ENCODE data around the gene HSPB6.

The HSPB6 gene

DNA sequence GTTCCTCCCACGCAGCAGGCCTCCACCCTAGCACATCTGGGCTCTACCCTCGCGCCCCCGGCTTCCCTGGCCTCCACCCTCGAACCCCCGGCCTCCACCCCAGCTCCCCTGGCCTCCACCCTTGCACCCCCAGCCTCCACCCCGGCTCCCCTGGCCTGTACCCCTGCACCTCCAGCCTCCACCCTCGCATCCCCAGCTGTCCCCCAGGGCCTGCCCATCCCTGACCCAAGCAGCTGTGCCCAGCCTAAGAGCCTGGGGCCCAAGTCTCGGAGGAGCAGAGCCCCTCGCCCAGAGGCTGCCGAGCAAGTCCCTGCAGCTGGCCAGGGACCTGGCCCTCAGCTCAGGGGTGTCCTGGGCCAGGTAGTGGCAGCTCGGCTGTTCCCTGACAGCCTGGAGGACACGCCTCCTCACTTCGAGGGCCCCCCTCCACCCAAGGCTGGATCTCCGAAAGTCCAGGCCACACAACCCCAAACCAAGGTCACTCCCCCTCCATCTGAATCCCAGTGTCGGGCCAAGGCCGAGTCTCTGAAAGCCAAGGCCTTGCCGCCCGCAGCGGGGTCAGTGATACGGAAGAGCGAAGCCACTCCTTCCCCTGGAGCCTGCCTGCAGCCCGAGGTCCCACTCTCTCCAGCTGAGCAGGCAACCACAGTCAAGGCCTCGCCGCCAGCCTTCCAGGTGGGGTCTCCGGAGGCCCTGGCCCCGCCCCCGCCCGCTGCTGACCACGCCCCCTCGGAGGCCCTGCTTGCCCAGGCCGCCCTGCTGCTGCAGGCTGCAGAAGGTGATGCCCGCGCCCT lies 10.7 kb upstream of the HSPB6 start:
- DNase-seq (ENCODE audit: low read depth), result no peak

DNA sequence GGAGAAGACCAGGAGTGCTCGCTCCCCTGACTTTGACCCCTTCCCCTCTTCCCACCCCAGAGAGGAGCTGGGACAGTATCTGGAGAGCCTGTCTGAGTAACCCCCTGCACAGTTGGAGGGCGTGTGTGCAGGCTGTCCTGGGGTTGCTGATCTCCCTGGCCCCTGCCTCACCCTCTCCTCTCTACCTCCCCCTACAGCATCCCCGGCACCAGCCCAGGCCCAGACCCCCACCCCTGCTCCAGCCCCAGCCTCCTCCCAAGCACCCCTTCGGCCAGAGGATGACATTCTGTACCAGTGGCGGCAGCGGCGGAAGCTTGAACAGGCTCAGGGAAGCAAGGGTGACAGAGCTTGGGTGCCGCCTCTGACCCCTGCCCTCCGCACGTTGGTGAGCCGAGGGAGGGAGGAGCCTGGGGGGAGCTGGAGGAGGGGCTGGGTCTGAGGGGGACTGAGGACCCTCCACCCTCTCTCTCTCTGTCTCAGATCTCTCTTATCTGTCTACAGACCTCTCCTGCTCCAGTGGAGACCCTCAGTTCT lies 9.8 kb upstream of the HSPB6 start:
- no peak for DNase-seq (ENCODE audit: low read depth)

DNA sequence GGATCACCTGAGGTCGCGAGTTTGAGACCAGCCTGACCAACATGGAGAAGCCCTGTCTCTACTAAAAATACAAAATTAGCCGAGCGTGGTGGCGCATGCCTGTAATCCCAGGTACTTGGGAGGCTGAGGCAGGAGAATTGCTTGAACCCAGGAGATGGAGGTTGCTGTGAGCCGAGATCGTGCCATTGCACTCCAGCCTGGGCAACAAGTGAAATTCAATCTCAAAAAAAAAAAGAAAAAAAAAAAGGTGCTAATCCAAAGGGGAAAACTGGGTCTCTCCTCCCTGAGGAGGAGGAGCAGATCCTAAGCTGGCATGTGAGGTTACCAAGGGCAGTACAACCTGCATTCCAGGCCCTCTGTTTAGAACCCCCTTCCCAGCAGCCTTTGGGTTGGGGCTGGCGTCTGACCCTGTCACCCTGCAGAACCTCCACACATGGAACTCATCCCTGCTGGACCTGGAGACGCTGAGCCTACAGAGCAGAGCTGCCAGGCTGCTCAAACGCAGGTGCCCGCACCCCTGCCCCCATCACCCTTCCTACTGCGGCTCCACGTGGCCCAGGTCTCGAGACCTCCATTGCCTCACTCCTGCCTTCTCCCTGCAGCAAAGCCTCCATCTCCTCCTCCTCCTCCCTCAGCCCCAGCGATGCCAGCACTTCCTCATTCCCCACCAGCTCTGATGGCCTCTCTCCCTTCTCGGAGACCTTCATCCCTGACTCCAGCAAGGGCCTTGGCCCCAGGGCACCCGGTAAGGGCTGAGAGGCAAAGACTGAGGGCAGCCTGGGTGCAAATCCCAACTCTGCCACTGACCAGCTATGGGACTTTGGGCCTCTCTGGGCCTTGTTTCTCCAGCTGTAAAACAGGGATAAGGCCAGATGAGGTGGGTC lies 7.8 kb upstream of the HSPB6 start:
- no peak for DNase-seq (ENCODE audit: low read depth)

DNA sequence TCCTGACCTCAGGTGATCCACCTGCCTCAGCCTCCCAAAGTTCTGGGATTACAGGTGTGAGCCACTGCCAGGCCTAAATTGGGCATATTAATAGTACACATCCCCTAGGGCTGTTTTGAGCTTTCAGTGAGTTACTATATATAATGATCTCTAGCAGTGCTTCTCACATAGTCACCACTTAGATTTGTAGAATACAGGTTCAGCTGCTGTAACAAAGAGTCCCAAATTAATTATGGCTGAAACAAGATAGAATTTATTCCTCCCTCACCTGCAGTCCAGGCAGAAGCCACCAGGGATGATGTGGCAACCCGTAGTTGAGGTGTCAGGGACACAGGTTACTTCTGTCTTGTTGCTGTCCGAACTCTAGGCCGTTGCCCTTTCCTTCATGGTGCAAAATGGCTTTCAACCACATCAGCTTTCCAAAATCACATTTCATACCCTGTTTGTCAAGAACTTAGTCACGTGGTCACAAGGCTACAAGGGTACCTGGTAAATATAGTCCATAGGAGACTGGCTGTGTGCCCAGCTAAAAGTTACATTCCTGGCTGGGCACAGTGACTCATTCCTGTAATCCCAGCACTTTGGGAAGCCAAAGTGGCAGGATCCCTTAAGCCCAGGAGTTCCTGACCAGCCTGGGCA lies 4.0 kb upstream of the HSPB6 start:
- peak; percentile 48 for DNase-seq (ENCODE audit: low read depth)

DNA sequence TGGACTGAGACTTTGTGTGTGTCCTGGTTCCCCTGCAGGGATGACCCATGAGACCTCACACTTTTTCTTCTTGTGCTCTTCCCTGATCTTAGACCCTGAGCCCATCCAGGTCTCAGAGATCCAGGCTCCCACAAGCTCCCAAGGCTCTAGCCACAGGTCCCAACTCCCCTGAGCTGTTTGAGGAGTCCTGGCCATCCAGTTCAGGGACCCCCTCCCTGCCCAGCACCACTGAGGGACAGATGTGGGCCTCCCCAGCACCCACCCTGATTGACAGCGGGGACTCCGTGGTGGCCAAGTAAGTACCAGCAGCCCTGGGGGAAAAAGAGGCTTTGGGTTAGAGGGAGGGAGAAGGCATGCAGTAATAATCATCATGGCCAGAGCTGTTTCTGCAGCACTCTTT lies 2.9 kb upstream of the HSPB6 start:
- DNase-seq (ENCODE audit: low read depth), result no peak

DNA sequence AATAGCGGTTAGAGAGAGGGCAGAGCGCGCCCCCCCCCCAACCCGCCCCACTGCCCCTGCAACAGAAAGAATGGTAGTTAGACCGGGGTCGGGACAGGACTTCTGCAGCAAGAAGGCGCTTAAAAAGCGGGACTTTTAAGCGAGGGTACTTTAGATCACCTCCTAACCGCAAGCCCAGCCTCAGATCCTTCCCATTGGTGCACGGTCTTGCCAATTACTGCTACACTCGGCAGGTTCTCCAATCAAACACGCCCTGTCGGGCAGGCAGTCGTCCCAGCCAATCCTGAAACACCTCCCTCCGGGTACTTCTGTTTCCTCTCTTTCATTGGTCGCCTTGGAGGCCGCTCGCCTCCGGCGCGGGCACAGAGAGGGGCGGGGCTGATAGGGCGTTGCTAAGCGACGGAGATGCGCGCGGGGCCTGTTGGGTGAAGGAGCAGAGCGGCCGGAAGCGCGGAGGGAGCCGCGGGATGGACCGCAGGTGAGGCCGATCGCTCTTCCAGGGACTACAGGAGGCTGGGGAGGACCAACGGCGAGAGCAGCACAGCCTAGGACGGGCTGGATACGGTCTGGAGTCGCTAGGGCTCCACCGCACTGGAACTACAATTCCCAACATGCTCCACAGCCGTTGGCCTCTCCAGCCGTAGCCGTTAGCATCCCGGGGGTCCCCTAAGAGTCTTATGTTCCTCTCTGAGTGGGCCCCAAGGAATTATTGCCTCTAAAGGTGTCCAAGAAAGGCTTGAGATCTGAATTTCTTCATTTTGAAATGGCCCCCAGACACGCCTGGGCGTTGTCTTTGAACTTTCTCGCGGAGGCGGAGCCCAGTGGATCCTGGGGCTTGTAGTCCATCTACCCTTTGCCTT lies 1.1 kb upstream of the HSPB6 start, which contains the start of gene PROSER3:
Gene PROSER3, plus strand, starts transcription at position 428 of the 860 bp plus-strand sequence. Its CDS starts 40 bp downstream, at position 468.
- DNase-seq (ENCODE audit: low read depth), result peak; percentile 100

DNA sequence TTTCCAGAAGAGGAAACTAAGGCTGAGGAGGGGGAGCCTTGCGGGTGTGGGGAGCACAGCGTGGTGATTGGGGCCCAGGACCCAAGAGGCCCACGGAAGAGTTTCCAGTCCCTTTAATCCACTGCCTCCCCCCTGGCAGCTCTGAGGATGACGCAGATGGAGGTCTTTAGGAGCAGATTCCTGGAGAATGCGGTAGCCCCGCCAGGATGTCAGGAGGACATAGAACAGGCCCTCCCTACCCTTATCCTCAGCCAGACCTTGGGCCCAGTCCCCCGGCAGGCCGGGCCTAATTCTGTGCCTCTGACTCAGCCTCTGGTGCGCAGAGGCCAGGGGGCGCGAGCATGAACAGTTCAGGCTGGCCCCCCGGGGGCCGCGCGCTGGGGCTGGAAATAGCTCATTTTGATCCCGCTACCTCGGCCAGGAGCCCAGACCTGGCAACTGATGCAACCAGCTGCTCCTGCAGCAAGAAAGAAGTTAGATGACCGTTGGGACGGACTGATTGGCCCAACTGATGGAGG lies 461 bp upstream of the HSPB6 start:
- DNase-seq (ENCODE audit: low read depth), result peak; percentile 91

DNA sequence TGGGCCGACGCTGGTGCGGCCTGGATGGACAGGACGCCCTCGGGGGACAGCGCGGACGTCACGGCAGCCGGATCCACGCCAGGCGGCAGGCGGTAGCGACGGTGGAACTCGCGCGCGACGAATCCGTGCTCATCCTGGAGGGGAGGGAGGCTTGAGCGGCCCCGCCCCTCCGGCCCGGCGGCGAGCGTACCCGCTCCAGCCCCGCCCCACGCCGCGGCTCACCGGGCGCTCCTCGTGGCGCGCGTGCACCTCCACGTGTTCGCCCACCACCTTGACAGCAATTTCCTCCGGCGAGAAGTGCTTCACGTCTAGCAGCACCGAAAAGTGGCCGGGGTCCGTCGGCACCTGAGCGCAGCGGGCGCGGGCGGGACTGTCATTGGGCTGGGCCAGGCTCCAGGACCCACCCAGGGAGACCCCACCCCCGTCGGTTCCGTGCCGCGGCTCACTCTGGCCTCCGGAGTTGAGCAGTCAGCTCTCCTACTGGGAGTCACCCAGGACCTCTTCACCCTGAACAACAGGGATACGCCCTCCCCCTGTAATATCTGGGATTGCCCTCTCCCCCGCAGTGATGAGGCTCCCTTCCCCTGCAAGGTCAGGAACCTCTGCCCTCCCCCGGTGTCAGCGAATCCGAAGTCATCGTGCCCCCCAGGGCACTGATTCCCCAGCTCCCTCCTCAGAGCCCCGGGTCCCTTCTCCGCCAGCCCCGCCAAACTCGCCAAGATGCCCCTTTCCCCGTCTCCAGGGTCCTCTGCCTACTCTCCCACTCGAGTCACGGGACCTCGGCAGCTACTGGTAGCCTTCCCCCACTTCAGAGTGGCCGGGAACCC lies 1.1 kb downstream of the HSPB6 start:
- no peak for DNase-seq (ENCODE audit: low read depth)

DNA sequence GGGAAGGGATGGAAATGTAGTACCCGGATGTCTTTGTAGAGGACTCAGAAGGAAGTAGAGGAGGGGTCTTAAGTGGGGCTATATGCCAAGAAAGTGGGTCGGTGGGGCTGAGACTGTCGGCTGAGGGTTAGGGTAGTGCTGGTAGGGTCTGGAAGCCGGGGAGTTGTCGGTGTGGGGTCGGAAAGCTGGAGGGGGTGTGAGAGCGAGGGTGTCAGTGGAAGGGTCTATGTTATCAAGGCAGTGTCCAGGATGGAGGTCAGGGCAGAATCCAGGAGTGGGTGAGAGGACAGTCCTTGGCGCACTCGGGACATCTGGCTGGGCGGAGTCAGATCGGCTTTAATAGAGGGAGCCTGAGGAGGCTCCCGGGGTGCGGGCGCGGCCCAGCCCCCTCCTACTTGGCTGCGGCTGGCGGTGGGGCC lies 1.7 kb downstream of the HSPB6 start:
- no peak for DNase-seq (ENCODE audit: low read depth)

DNA sequence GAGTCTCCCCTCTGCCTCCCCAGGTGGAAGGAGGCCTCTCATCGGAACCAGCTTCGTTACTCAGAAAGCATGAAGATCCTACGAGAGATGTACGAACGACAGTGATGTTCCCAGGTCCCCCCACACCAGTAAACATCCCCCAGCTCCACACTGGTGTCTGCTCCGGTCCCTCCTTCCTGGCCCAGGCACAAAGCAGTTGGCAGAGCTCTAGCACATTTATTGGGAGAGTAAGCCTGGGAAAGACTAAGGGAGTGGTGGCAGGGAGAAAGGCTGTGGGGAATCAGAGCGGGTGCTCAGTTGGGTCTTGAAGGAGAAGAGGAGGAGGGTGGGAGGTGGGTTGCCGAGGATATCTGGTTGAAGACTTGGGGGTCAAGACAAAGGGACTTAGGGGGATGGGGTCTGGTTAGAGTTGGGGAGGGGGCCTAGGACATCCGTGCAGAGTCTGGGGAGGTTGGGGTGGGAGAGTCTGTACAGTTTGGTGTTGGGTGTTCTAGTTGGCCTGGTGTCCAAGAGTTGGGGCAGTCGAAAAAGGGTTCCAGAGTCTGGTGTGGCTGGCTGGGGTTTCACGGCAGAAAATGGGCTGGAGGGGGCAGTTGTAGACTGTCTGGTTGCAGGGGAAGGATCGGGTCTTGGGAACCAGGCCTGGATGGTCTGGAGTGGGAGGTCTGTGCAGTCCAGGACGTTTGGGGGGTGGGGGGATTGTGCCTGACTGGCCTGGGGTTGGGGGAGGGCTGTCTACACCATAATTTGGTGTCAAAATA lies 2.3 kb downstream of the HSPB6 start:
- no peak for DNase-seq (ENCODE audit: low read depth)

DNA sequence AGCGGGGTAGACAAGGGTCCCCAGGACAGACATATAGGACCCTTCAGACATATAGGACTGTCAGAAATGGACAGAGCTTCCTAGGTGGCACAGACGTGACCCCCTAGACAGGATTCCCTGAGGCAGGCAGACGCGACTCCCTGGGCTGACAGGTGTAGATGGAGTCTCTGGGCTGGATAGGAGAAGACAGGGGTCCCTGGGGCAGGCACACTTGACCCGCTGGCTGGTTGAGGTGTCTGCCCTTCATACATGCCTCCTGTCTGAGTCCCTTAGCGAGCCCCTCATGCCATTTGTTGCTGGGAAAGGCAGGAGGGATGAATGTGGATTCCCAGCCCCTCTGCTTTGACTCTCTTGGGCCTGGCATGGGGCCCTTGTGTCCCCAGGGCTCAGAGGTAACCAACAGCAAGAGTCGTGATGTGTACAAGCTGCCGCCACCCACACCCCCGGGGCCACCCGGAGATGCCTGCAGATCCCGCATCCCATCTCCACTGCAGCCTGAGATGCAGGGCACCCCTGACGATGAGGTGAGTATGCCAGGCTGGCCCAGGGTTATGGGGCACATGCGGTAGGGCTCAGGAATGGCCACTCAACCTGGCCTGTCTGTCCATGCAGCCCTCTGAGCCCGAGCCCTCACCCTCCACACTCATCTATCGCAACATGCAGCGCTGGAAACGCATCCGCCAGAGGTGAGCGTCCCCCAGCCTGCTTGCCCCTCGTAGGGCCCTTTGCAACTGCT lies 3.0 kb downstream of the HSPB6 start:
- no peak for DNase-seq (ENCODE audit: low read depth)

DNA sequence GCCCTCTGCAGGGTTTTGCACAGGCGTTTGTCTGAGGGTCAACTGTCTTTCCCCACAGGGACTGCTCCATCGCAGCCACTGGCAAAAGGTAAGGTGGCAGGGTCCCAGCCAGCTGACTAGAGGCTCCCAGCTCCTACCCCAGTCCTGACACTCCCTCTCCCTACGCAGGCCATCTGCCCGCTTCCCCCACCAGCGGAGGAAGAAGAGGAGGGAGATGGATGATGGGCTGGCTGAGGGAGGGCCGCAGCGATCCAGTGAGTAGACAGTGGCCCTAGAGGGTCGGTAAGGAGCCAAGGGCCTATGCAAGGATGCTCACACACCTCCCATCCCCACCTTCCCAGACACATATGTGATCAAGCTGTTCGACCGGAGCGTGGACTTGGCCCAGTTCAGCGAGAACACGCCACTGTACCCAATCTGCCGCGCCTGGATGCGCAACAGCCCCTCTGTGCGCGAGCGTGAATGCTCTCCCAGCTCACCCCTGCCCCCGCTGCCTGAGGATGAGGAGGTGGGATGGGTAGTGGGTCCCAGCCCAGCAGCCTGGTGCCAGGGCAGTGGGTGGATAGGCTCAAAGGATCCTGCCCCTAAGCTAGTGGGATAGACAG lies 4.0 kb downstream of the HSPB6 start:
- no peak for DNase-seq (ENCODE audit: low read depth)

DNA sequence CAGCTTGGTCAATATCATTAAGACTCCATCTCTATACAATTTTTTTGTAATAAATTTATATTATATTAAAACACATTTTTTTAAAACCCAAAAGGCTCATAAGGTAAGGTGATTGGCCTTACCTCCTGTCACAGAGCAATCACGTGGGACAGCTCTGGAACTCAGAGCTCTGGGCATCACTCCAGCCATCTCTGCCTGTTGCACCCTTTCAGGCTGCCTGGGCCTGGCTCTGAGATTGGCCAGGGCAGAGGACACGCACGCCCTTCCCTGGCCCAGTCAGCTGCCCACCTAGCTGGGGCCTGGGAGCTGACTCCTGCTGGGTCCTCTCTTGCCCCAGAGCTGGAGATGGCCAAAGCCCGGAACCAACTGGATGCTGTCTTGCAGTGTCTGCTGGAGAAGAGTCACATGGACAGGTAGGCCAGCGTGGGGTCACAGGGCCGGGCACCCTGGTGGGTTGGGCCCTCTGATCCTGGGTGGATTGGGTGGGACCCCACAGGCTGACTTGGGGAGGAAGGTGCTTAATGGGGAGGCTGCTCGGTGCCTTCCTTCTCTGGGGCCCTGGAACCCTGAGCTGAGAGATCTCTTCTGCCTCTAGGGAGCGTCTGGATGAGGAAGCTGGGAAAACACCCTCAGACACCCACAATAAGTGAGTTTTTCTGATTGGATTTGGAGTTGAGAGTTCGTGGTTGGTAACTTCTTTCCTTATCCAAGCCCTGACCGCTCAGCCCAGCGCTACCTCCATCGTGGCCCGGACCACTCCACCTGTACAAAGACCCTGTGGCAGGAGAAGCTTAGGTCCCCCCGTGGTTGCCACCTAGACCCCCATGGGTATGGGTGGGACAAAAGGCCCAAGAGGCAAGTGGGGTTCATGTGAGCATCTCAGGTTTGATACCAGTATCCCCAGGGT lies 4.7 kb downstream of the HSPB6 start:
- DNase-seq (ENCODE audit: low read depth), result no peak

DNA sequence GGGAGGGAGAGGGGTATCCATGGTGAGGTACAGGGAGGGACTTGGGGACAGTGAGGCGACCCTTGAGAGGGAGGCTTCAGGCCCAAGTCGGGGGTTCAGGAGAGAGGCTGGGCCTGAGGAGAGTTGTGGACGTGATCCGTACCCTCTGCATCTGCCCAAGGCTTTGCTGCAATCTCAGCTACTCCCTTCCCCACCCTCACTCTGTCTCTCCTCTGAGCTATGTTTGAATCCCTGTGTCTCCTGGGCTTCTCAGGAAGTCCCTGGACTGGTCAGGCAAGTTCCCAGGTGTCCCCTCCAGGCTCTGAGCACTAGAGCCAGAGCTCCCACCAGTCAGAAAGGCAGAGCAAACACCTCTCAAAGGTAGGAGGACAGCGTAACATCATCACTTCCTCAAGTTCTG lies 6.7 kb downstream of the HSPB6 start:
- DNase-seq (ENCODE audit: low read depth), result no peak

DNA sequence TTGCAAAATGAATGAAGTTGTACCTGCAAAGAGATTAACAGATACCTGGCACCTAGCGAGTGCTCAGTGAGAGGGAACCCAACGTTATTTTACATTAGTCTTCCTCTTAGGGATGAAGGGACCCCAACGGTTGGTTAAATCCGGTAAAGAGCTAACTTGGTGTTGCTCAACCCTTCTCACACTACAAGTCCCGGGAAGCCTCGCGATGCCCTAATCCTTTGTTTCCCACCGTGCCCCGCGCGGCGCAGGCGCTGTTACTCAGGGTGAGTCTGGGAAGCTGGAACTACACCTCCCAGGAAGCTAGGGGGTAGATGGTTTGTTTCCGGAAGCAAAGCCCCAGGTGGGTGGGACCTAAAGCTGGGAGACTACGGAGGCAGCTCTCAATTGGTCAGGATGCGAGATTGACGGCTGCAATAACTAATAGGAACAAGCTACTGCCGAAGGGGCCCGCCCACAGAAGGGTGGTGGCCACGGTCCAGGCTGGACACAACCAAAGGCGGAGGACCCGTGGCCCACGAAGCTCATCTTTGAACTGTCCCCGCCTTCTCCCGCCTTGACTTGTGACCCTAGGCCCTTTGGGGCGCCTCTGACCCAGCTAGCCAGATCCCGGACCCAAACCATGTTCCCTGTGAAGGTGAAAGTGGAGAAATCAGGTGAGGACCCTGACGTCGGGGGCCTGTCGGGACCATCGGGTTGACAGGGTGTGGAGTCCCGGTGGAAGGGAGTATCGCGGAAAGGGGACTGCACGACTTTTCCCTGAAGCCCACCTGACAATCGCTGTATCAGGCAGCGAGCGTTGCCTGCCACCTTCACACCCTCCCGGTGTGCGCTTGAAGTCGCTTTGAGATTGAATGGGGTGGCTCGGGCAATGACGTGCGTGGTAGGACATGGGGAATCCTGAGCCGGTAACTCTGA lies 8.5 kb downstream of the HSPB6 start, which contains the start of gene LIN37:
Gene LIN37, plus strand, starts transcription at position 471 of the 915 bp plus-strand sequence. Its CDS starts 149 bp downstream, at position 620.
- DNase-seq (ENCODE audit: low read depth), result peak; percentile 100

DNA sequence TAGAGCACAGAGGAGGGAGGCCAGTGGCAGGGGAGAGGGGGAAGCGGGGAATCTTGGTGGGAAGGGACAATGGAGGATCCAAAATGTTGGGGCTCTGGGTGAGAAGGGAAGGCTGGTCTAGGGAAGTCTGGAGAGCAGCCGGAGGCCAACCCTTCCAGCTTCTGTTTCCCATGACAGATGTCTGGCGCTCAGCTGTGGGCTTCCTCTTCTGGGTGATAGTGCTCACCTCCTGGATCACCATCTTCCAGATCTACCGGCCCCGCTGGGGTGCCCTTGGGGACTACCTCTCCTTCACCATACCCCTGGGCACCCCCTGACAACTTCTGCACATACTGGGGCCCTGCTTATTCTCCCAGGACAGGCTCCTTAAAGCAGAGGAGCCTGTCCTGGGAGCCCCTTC lies 10.3 kb downstream of the HSPB6 start:
- DNase-seq (ENCODE audit: low read depth), result no peak
